GM20000 (cell line): Measurements from ENCODE around the gene NOG.

ENCODE experiments used
- DNase-seq: peaks from one replicate; pipeline ENCODE4 v3.0.0; 2012; ENCODE audit warnings: low spot score
- CTCF ChIP-seq: IDR thresholded peaks from 2 replicates; pipeline ENCODE4 v1.5.1; 2012; ENCODE audit warnings: mild to moderate bottlenecking, control low read depth; ENCODE audit errors: extremely low read depth, missing control alignments

Gene NOG

GRCh38 chr17:56570199-56570598, 23.3 kb upstream of the NOG start:
- TF ChIP-seq CTCF, result no peak
- no peak for DNase-seq

GRCh38 chr17:56571456-56571855, 22.0 kb upstream of the NOG start:
- no peak for TF ChIP-seq CTCF
- no peak for DNase-seq

- no peak for DNase-seq
- no peak for TF ChIP-seq CTCF
Observed at GRCh38 chr17:56577190-56577842, 16.2 kb upstream of the NOG start.

- no peak for TF ChIP-seq CTCF
- DNase-seq, result no peak
Observed at GRCh38 chr17:56577843-56578204, 15.7 kb upstream of the NOG start.

- DNase-seq, result no peak
- no peak for TF ChIP-seq CTCF
Observed at GRCh38 chr17:56581635-56582627, 11.6 kb upstream of the NOG start.

GRCh38 chr17:56583772-56584171, 9.7 kb upstream of the NOG start:
- DNase-seq, result no peak
- TF ChIP-seq CTCF, result no peak

- DNase-seq, result no peak
- TF ChIP-seq CTCF, result no peak
Observed at GRCh38 chr17:56587298-56587697, 6.2 kb upstream of the NOG start.
